Body of pancreas (tissue), 4 donors: ENCODE data around the gene LPIN3.

Experiments used
- CTCF ChIP-seq, 7 experiments: fragments of 450-650 bp in 4 of 7; fragments of 200-600 bp in 3 of 7; sonication (generic) in 3 of 7; IDR thresholded peaks; one replicate each; pipeline ENCODE4 v1.5.1; 2016 to 2019; ENCODE audit warnings: antibody characterized with exemption in 7 of 7
- POLR2A ChIP-seq, 3 donors: fragments of 450-650 bp; IDR thresholded peaks; one replicate each; pipeline ENCODE4 v1.6.1; 2016; ENCODE audit warnings: antibody characterized with exemption in 3 of 3, mild to moderate bottlenecking in 2 of 3

- TF ChIP-seq CTCF (IDR thresholded peaks at IDR 0.05) (no peak), POLR2A (IDR thresholded peaks at IDR 0.05) (no peak)
These were observed 22.4 kb upstream of the LPIN3 start for GRCh38 chr20:41318271-41318649.
